Measurements from ENCODE around the gene EFHC2.

- TF ChIP-seq CTCF (conservative IDR thresholded peaks at IDR 0.05 in 1 of 2, IDR thresholded peaks at IDR 0.05 in 1 of 2; ENCODE audit: low read depth in 1 of 2, low read length in 2 of 2) (no peak), EZH2 (IDR thresholded peaks at IDR 0.05; ENCODE audit: low read length, missing control alignments) (no peak)
Observed at GRCh38 chrX:44392767-44393166, 49.3 kb upstream of the EFHC2 start.
